Endothelial cell (in vitro differentiated cells): Measurements from ENCODE around the gene ENKD1. TPM values are rescaled to one million over a fixed set of nuclear protein-coding genes. Genes with fewer than 3 reads are reported as not detected.

Experiments
- DNase-seq: peaks from one replicate; pipeline ENCODE4 v3.0.0; 2021; ENCODE audit warnings: low spot score
- H3K27ac Mint-ChIP-seq: one replicate; pipeline ENCODE4 v1.8.0; 2021; ENCODE audit warnings: mixed read lengths, inconsistent platforms; ENCODE audit not compliant: unreplicated experiment
- H3K27me3 Mint-ChIP-seq: one replicate; pipeline ENCODE4 v1.8.0; 2021; ENCODE audit warnings: mild to moderate bottlenecking, moderate library complexity, mixed read lengths, inconsistent platforms; ENCODE audit not compliant: unreplicated experiment
- H3K36me3 Mint-ChIP-seq: one replicate; pipeline ENCODE4 v1.8.0; 2021; ENCODE audit warnings: mild to moderate bottlenecking, low read depth, mixed read lengths, inconsistent platforms; ENCODE audit not compliant: unreplicated experiment
- H3K4me1 Mint-ChIP-seq: one replicate; pipeline ENCODE4 v1.8.0; 2021; ENCODE audit warnings: mild to moderate bottlenecking, mixed read lengths, inconsistent platforms; ENCODE audit not compliant: unreplicated experiment
- H3K4me3 Mint-ChIP-seq: one replicate; pipeline ENCODE4 v1.8.0; 2021; ENCODE audit warnings: mild to moderate bottlenecking, mixed read lengths, inconsistent platforms; ENCODE audit not compliant: unreplicated experiment
- H3K9me3 Mint-ChIP-seq: one replicate; pipeline ENCODE4 v1.8.0; 2021; ENCODE audit warnings: mixed read lengths, inconsistent platforms; ENCODE audit not compliant: unreplicated experiment
- total RNA-seq: library from RNA; stranded (reverse); fragmentation: NEBNext Ultra II Directional; extraction: Animal tissue kit (Norgen Biotek cat#: 25700); gene quantifications from one replicate; pipeline ENCODE4 v1.2.1, GENCODE V29; 2021; ENCODE audit not compliant: unreplicated experiment
- TF ChIP-seq, protein P1 (sequence below): fragments of 200-600 bp; sonication (generic); IDR thresholded peaks from one replicate; pipeline ENCODE4 v1.5.0; 2021; ENCODE audit warnings: antibody characterized with exemption; ENCODE audit not compliant: unreplicated experiment

Gene ENKD1
- total RNA-seq, 1 donor from 2014 or later, result 9.9 TPM

DNA sequence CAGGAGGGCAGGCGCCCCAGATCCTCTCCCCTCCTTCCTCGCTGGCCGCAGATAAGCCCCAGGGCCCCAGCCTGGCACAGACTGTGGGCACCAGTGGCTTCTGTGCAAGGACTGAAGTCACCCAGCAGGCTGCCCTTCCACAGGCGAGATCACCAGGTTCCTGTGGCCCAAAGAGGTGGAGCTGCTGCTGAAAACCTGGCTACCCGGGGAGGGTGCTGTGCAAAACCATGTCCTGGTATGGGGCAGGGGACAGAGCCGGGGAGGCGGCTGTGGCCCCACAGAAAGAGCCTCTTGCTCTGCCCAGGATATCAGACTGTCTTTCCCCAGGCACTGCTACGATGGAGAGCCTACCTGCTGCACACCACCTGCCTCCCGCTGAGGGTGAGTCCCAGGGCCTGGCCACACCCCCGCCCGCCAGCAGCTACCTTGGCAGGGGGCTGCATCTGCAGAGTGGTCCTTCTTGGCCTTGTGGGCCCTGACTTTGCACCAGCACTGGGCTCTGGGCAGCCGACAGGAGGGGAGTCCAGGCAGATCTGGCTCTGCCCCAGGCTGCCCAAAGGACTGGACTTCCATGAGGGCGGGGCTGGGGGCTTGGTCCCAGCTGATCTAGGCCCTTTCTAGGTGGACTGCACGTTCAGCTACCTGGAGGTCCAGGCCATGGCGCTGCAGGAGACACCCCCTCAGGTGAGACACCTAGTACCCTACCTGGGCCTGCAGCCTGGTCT is 21.0 kb downstream of the ENKD1 start:
- no peaks in the 10 kb centered on the region for H3K9me3 Mint-ChIP-seq
- TF ChIP-seq, protein P1, sequence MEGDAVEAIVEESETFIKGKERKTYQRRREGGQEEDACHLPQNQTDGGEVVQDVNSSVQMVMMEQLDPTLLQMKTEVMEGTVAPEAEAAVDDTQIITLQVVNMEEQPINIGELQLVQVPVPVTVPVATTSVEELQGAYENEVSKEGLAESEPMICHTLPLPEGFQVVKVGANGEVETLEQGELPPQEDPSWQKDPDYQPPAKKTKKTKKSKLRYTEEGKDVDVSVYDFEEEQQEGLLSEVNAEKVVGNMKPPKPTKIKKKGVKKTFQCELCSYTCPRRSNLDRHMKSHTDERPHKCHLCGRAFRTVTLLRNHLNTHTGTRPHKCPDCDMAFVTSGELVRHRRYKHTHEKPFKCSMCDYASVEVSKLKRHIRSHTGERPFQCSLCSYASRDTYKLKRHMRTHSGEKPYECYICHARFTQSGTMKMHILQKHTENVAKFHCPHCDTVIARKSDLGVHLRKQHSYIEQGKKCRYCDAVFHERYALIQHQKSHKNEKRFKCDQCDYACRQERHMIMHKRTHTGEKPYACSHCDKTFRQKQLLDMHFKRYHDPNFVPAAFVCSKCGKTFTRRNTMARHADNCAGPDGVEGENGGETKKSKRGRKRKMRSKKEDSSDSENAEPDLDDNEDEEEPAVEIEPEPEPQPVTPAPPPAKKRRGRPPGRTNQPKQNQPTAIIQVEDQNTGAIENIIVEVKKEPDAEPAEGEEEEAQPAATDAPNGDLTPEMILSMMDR, result no peak
- peaks cover 14% of the 10 kb centered on the region for H3K27me3 Mint-ChIP-seq

DNA sequence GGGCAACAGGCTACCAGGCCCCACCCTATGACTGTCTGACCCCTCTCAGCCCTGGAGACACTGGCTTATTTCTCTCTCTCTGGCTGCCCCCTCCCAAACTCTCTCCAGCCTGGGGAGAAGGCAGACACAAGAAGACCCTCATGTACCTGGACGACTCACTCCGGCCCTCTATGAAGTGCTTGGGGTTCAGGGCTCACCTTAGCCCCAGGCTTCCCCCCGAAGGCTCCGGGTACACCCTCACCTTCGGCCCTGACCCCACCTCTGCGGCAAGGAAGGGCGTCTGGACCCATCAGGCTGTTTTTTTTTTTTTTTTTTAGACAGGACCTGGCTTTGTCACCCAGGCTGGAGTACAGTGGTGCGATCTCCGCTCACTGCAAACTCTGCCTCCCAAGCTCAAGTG is 22.5 kb downstream of the ENKD1 start:
- TF ChIP-seq, protein P1, result no peak
- H3K27ac Mint-ChIP-seq, result no peak overlapping the region
- no peaks in the 10 kb centered on the region for H3K36me3 Mint-ChIP-seq
- H3K27me3 Mint-ChIP-seq, result peaks cover 11% of the 10 kb centered on the region
- DNase-seq, result no peak
- H3K9me3 Mint-ChIP-seq, result no peaks in the 10 kb centered on the region
- no peak overlapping the region for H3K4me3 Mint-ChIP-seq
- H3K4me1 Mint-ChIP-seq, result no peaks in the 10 kb centered on the region

More for the DNA sequence above, 21.0 kb downstream of the ENKD1 start:
- Mint-ChIP-seq H3K4me1 (peaks cover 3% of the 10 kb centered on the region), H3K4me3 (no peak overlapping the region), H3K36me3 (peaks cover 4% of the 10 kb centered on the region), H3K27ac (no peak overlapping the region)
- no peak for DNase-seq

GRCh38 chr16:67641779-67642708 is 24.5 kb downstream of the ENKD1 start:
- Mint-ChIP-seq H3K4me3 (no peak overlapping the region), H3K9me3 (no peaks in the 10 kb centered on the region), H3K4me1 (no peaks in the 10 kb centered on the region), H3K36me3 (peaks cover 4% of the 10 kb centered on the region), H3K27me3 (peaks cover 9% of the 10 kb centered on the region), H3K27ac (no peak overlapping the region)
- no peak for DNase-seq
- TF ChIP-seq, protein P1, result no peak

DNA sequence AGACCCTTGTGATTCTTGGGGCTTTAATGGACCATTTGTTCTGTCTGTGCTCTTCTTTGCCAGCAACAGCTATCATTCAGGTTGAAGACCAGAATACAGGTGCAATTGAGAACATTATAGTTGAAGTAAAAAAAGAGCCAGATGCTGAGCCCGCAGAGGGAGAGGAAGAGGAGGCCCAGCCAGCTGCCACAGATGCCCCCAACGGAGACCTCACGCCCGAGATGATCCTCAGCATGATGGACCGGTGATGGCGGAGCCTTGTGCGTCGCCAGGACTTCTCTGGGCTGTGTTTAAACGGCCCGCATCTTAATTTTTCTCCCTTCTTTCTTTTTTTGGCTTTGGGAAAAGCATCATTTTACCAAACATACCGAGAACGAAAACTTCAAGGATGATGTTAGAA is 28.9 kb downstream of the ENKD1 start:
- H3K9me3 Mint-ChIP-seq, result no peaks in the 10 kb centered on the region
- no peak overlapping the region for H3K4me3 Mint-ChIP-seq
- peaks cover 6% of the 10 kb centered on the region for H3K27me3 Mint-ChIP-seq
- H3K4me1 Mint-ChIP-seq, result no peaks in the 10 kb centered on the region
- DNase-seq, result no peak
- no peak overlapping the region for H3K27ac Mint-ChIP-seq
- TF ChIP-seq, protein P1, result no peak
- H3K36me3 Mint-ChIP-seq, result peaks cover 14% of the 10 kb centered on the region
